H1 (cell line): Measurements from ENCODE around the gene CSGALNACT2. TPM values are rescaled to one million over a fixed set of nuclear protein-coding genes. Genes with fewer than 3 reads are reported as not detected.

Experiments used
- ASH2L ChIP-seq: fragments of 200-600, 300-600 bp; sonication (generic); IDR thresholded peaks from one replicate; pipeline ENCODE4 v1.7.1; 2017; ENCODE audit warnings: low read length
- CTCF ChIP-seq, 3 experiments: IDR thresholded peaks; 1 replicate in 2 of 3; 2 replicates in 1 of 3; pipeline versions ENCODE4 v1.5.1 to v1.6.1; 2011; ENCODE audit warnings: low read length in 3 of 3, mild to moderate bottlenecking in 3 of 3, inconsistent platforms in 2 of 3, low read depth in 1 of 3, moderate library complexity in 1 of 3; ENCODE audit not compliant: insufficient read depth in 1 of 3; ENCODE audit errors: control extremely low read depth in 1 of 3
- RAD21 ChIP-seq, 2 experiments: IDR thresholded peaks in 1 of 2; conservative IDR thresholded peaks in 1 of 2; 2 replicates each; pipeline ENCODE4 v1.6.1; 2011; ENCODE audit warnings: low read depth in 2 of 2, low read length in 2 of 2, improper control_type of control experiment in 1 of 2, inconsistent platforms in 1 of 2, mild to moderate bottlenecking in 1 of 2, moderate library complexity in 1 of 2
- TEAD4 ChIP-seq: IDR thresholded peaks from 2 replicates; pipeline ENCODE4 v1.6.1; 2012; ENCODE audit warnings: low read depth, low read length, inconsistent platforms, mixed read lengths
- polyA plus RNA-seq, 7 experiments: library from polyadenylated mRNA; depleted of rRNA in 3 of 7; stranded (reverse) in 5 of 7; unstranded in 2 of 7; fragments of >200 nt in 5 of 7; fragments of 200-250 nt in 2 of 7; gene quantifications; 1 replicate in 5 of 7; 2 replicates in 1 of 7; 4 replicates in 1 of 7; pipeline versions ENCODE4 v1.2.1 to v1.2.3, GENCODE V29; 2011 to 2013; ENCODE audit warnings: missing spikeins in 2 of 7, mixed read lengths in 2 of 7
- total RNA-seq: library from RNA; stranded (reverse); fragmentation: NEBNext Ultra II Directional; extraction: Animal tissue kit (Norgen Biotek cat#: 25700); gene quantifications from 2 replicates; pipeline ENCODE4 v1.2.1, GENCODE V29; 2021

CSGALNACT2 gene
- total and polyA plus RNA-seq, 2 of the 8 experiments (the other 6 are each of a cell fraction or from before 2014, with no cell fraction given): 2.6 to 5.3 TPM

- TF ChIP-seq CTCF (IDR thresholded peaks at IDR 0.05; ENCODE audit: control extremely low read depth in 1 of 3, insufficient read depth in 1 of 3, low read depth in 1 of 3, low read length in 3 of 3): peak in 2 of 3 experiments; percentile 36 to 48; a peak in 3 of 4 replicates
- peak in 1 of 2 experiments; percentile 3; a peak in 1 of 4 replicates for TF ChIP-seq RAD21 (IDR thresholded peaks at IDR 0.05 in 1 of 2, conservative IDR thresholded peaks at IDR 0.05 in 1 of 2; ENCODE audit: low read depth in 2 of 2, low read length in 2 of 2)
- TF ChIP-seq TEAD4: 0 out of 2 replicates have a peak, but pooled peaks have one; percentile 35
- no peak for TF ChIP-seq ASH2L
Observed at GRCh38 chr10:43230101-43230908, 92.1 kb downstream of the CSGALNACT2 start (continued).
